K562 (cell line): ENCODE results near the gene NNAT. TPM values are rescaled to one million over a fixed set of nuclear protein-coding genes. Genes with fewer than 3 reads are reported as not detected.

Source experiments
- ATAC-seq: fragments of 200-7000 bp; cut with Tn5 transposase; 3 replicates; pipeline ENCODE4 v1.9.1; 2020; ENCODE audit warnings: moderate library complexity
- BruUV-seq: library from RNA; stranded (reverse); fragments of 400-500 nt; replicated peaks from 2 replicates; lab custom pipeline; 2021; lab: Mats Ljungman, UMichigan
- CTCF ChIA-PET: fragments of 300-600 bp; formaldehyde crosslinking; extraction: SDS; loops from one replicate; lab custom pipeline; 2021; ENCODE audit warnings: low intra/inter-chr PET ratio; lab: Yijun Ruan, JAX
- POLR2A ChIA-PET: fragments of 300-600, 350-650 bp; sonication (Branson Sonifier 250); formaldehyde crosslinking; extraction: SDS; loops from one replicate; lab custom pipeline; 2021; ENCODE audit warnings: antibody characterized with exemption, inconsistent platforms; lab: Yijun Ruan, JAX
- DNase-seq, 4 experiments: peaks; one replicate each; pipeline versions ENCODE4 v3.0.0 to v3.0.0-alpha.2; 2011 to 2018; ENCODE audit warnings: low spot score in 3 of 4, mixed read lengths in 3 of 4; ENCODE audit errors: extremely low read depth in 1 of 4
- FAIRE-seq: peaks from 2 replicates; lab custom pipeline; 2011; peaks lifted over from hg19 to GRCh38; lab: Jason Lieb, UNC
- H2AFZ ChIP-seq: 2 replicates; pipeline ENCODE4 v1.6.0; 2011; ENCODE audit warnings: low read depth, low read length, control low read depth, inconsistent platforms
- H3K27ac ChIP-seq: fragments of 200-600 bp; 3 replicates; pipeline ENCODE4 v1.8.0; 2011; ENCODE audit warnings: low read depth, mild to moderate bottlenecking, control low read depth, inconsistent platforms, low read length, moderate library complexity, mixed read lengths; ENCODE audit errors: extremely low read depth
- H3K27me3 ChIP-seq, 2 experiments: fragments of 300-600 bp in 1 of 2; 2 replicates in 1 of 2; 3 replicates in 1 of 2; pipeline versions ENCODE4 v1.6.0 to v1.8.0; 2011; ENCODE audit warnings: inconsistent platforms in 2 of 2, low read length in 2 of 2, mild to moderate bottlenecking in 1 of 2, mixed read lengths in 1 of 2, moderate library complexity in 1 of 2; ENCODE audit not compliant: control insufficient read depth in 2 of 2, insufficient read depth in 2 of 2
- H3K36me3 ChIP-seq: fragments of 300-600 bp; 3 replicates; pipeline ENCODE4 v1.8.0; 2011; ENCODE audit warnings: mild to moderate bottlenecking, low read length, inconsistent platforms; ENCODE audit not compliant: control insufficient read depth, insufficient read depth
- H3K4me1 ChIP-seq, 2 experiments: fragments of 200-600 bp in 1 of 2; replicated peaks in 1 of 2; 2 replicates in 1 of 2; 3 replicates in 1 of 2; pipeline versions ENCODE4 v1.5.1 to v1.8.0; 2011; ENCODE audit warnings: inconsistent platforms in 2 of 2, low read length in 2 of 2, mild to moderate bottlenecking in 1 of 2, mixed read lengths in 1 of 2, moderate library complexity in 1 of 2; ENCODE audit not compliant: control insufficient read depth in 2 of 2, insufficient read depth in 2 of 2
- H3K4me2 ChIP-seq: 2 replicates; pipeline ENCODE4 v1.6.1; 2011; ENCODE audit warnings: low read length, control low read depth, inconsistent platforms, mixed read lengths; ENCODE audit not compliant: insufficient read depth
- H3K4me3 ChIP-seq: fragments of 200-600 bp; sonication (generic), shearing (Covaris generic); 2 replicates; pipeline ENCODE4 v1.5.1; 2016; ENCODE audit warnings: control low read depth, inconsistent platforms
- H3K79me2 ChIP-seq: fragments of 200-600 bp; 3 replicates; pipeline ENCODE4 v1.8.0; 2011; ENCODE audit warnings: low read length, inconsistent platforms; ENCODE audit not compliant: control insufficient read depth, insufficient read depth
- H3K9ac ChIP-seq, 2 experiments: 2 replicates each; pipeline versions ENCODE4 v1.6.0 to v1.6.1; 2011; ENCODE audit warnings: low read depth in 2 of 2, low read length in 2 of 2, control low read depth in 1 of 2, inconsistent platforms in 1 of 2, mild to moderate bottlenecking in 1 of 2, mixed read lengths in 1 of 2; ENCODE audit not compliant: insufficient read depth in 1 of 2
- H3K9me1 ChIP-seq: one replicate; pipeline ENCODE4 v1.6.0; 2011; ENCODE audit warnings: inconsistent platforms, mild to moderate bottlenecking, low read length, moderate library complexity; ENCODE audit not compliant: control insufficient read depth, insufficient read depth
- H3K9me3 ChIP-seq: replicated peaks from 2 replicates; pipeline ENCODE4 v1.5.1; 2011; ENCODE audit warnings: low read depth, low read length, inconsistent platforms; ENCODE audit not compliant: control insufficient read depth, insufficient read depth
- H4K20me1 ChIP-seq: replicated peaks from 2 replicates; pipeline ENCODE4 v1.6.1; 2011; ENCODE audit warnings: low read length, inconsistent platforms, mixed read lengths; ENCODE audit not compliant: control insufficient read depth, insufficient read depth
- ATF7 ChIP-seq: fragments of 450-650 bp; IDR thresholded peaks from 2 replicates; pipeline ENCODE4 v1.7.1; 2014; ENCODE audit warnings: mild to moderate bottlenecking, moderate library complexity
- CBX1 ChIP-seq: sonication (generic); IDR thresholded peaks from 2 replicates; pipeline ENCODE4 v1.6.1; 2016; ENCODE audit warnings: antibody characterized with exemption, low read depth, mild to moderate bottlenecking
- EHMT2 ChIP-seq: fragments of 450-650 bp; IDR thresholded peaks from 2 replicates; pipeline ENCODE4 v1.6.1; 2018; ENCODE audit warnings: antibody characterized with exemption
- HNRNPH1 ChIP-seq: fragments of 200-400 bp; formaldehyde crosslinking; optimal IDR thresholded peaks from 2 replicates; pipeline ENCODE3; 2017; ENCODE audit warnings: low read depth, mild to moderate bottlenecking, low read length, moderate library complexity
- JUNB ChIP-seq: fragments of 450-650 bp; formaldehyde crosslinking; conservative IDR thresholded peaks from 2 replicates; pipeline ENCODE4 v1.4.0; 2020; ENCODE audit warnings: mild to moderate bottlenecking
- KDM2B ChIP-seq: fragments of 250-450 bp; sonication (Bioruptor Pico); IDR thresholded peaks from 2 replicates; pipeline ENCODE4 v1.8.0; 2021; ENCODE audit warnings: mild to moderate bottlenecking, moderate library complexity
- MTA3 ChIP-seq: fragments of 450-650 bp; formaldehyde crosslinking; IDR thresholded peaks from 2 replicates; pipeline ENCODE4 v1.6.1; 2017; ENCODE audit warnings: mild to moderate bottlenecking, borderline replicate concordance
- MTF1 ChIP-seq: fragments of 250-450 bp; sonication (Bioruptor Pico); IDR thresholded peaks from 2 replicates; pipeline ENCODE4 v1.9.0; 2021; ENCODE audit warnings: moderate library complexity, mild to moderate bottlenecking, inconsistent platforms, borderline replicate concordance
- NR2F6 ChIP-seq: fragments of 450-650 bp; formaldehyde crosslinking; IDR thresholded peaks from 2 replicates; pipeline ENCODE4 v1.4.0; 2020; ENCODE audit warnings: mild to moderate bottlenecking
- SAFB2 ChIP-seq: fragments of 200-400 bp; formaldehyde crosslinking; IDR thresholded peaks from 2 replicates; pipeline ENCODE4 v1.6.1; 2018; ENCODE audit warnings: borderline replicate concordance, low read length, low read depth, moderate library complexity; ENCODE audit not compliant: severe bottlenecking
- TEAD4 ChIP-seq, 2 experiments: sonication (generic) in 1 of 2; formaldehyde crosslinking in 1 of 2; IDR thresholded peaks; 2 replicates each; pipeline versions ENCODE4 v1.6.1 to v1.8.0; 2012 to 2022; ENCODE audit warnings: borderline replicate concordance in 1 of 2, inconsistent platforms in 1 of 2, low read length in 1 of 2, mild to moderate bottlenecking in 1 of 2, missing genetic modification reagents in 1 of 2
- TSC22D4 ChIP-seq: fragments of 450-650 bp; IDR thresholded peaks from 2 replicates; pipeline ENCODE4 v1.6.1; 2016; ENCODE audit warnings: missing genetic modification characterization, missing biosample characterization, control low read depth
- ZFP30 ChIP-seq: fragments of 250-450 bp; sonication (Bioruptor Pico); IDR thresholded peaks from 2 replicates; pipeline ENCODE4 v1.8.0; 2022; ENCODE audit warnings: moderate library complexity, mild to moderate bottlenecking, inconsistent platforms, borderline replicate concordance
- ZNF274 ChIP-seq: IDR thresholded peaks from 2 replicates; pipeline ENCODE4 v1.6.1; 2011; ENCODE audit warnings: low read depth, mild to moderate bottlenecking, low read length, moderate library complexity, borderline replicate concordance
- WGBS: fragments of 100-300 bp; shearing (Covaris generic); methylation state at CpG from one replicate; pipeline ENCODE4 v1.1.6; 2016; ENCODE audit warnings: low coverage, mixed read lengths; ENCODE audit not compliant: insufficient coverage; ENCODE audit errors: missing lambda C conversion rate; 5-methylcytosine and 5-hydroxymethylcytosine counted together
- in situ Hi-C: fragments of 300-500 bp; cut with MboI; formaldehyde crosslinking; loops from 4 replicates; pipeline ENCODE4 v1.15.0; 2018; ENCODE audit warnings: inconsistent platforms, mixed read lengths
- intact Hi-C: fragments of 100-400 bp; cut with micrococcal nuclease; formaldehyde crosslinking; loops from 2 replicates; pipeline ENCODE4 v1.14.2; 2022
- polyA plus RNA-seq, 8 experiments: library from polyadenylated mRNA; depleted of rRNA in 4 of 8; stranded (reverse) in 5 of 8; unstranded in 3 of 8; fragments of >200 nt; fragmentation: Nextera tagmentation in 2 of 8; fragmentation: Illumina TruSeq in 1 of 8; extraction: Ambion mirVana in 2 of 8; extraction: Trizol in 1 of 8; gene quantifications; 2 replicates each; pipeline versions ENCODE4 v1.2.1 to v1.2.3, GENCODE V29; 2011 to 2014; ENCODE audit warnings: inconsistent platforms in 1 of 8, missing spikeins in 1 of 8
- total RNA-seq, 7 experiments: library from RNA; depleted of rRNA in 6 of 7; stranded (reverse); fragments of >200 nt in 6 of 7; fragmentation: Illumina TruSeq in 2 of 7; extraction: Trizol in 2 of 7; gene quantifications; 2 replicates each; pipeline versions ENCODE4 v1.2.1 to v1.2.3, GENCODE V29; 2011 to 2021; ENCODE audit warnings: low replicate concordance in 1 of 7
- TF ChIP-seq, protein P1 (sequence below): fragments of 250-450 bp; sonication (Bioruptor Pico); IDR thresholded peaks from 2 replicates; pipeline ENCODE4 v1.5.0; 2021
- TF ChIP-seq, protein P2 (sequence below): conservative IDR thresholded peaks from 2 replicates; pipeline ENCODE4 v1.6.1; 2011; ENCODE audit warnings: low read depth, mild to moderate bottlenecking, low read length; ENCODE audit not compliant: control insufficient read depth

The NNAT gene
- total and polyA plus RNA-seq, 9 of the 15 experiments (the other 6 are each of a cell fraction or from before 2014, with no cell fraction given): 0.13 TPM; not detected in 8

DNA sequence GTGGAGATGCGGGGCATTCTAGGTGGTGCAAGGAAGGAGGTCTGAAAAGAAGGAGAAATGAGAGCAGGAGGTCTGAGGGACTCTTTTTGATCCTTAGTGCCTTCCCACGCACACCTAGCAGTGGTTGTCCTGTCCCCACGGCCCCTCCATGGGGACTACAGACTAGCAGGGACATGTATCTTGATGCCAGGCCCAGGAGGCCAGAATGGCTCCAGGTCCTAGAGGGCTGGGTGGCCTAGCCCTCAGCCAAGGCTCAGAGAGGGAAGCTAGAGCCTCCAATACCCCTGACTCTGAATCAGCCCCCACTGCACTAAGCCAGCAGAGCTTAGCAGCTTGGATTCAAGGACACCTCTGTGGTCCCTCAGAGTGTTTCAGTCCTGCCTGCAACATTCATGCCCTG is 23.3 kb downstream of the NNAT start (continued):
- TF ChIP-seq KDM2B (CRISPR knock-in tag): no peak

DNA sequence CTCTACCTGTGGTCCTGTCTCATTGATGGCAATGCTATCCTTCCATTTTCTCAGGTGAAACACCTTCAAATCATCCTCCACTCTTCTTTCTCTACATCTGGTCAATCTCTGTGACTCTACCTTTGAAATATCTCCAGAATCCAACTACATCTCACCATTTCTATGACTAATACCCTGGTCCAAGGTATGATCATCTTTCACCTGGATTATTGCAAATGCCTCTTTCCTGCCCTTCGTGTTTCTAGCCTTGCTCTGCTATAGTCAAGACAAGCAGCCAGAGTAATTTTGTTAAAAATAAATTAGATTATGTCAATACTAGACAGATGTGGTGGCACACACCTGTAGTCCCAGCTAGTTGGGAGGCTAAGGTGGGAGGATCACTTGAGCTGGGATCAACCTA is 24.5 kb downstream of the NNAT start:
- Histone ChIP-seq H3K4me3 (no peak overlapping the region), H3K36me3 (no peaks in the 10 kb centered on the region), H3K4me1 (peaks cover 1 to 6% of the 10 kb centered on the region in 2 experiments; a peak in 4 of 5 replicates), H3K9ac (no peak overlapping the region), H2AFZ (no peak overlapping the region), H4K20me1 (no peaks in the 10 kb centered on the region; the same call in 1 of the 2 replicates), H3K27me3 (peaks cover 4 to 21% of the 10 kb centered on the region in 2 experiments; a peak in 3 of 5 replicates), H3K27ac (no peak overlapping the region), H3K4me2 (no peak overlapping the region), H3K79me2 (no peaks in the 10 kb centered on the region), H3K9me3 (no peaks in the 10 kb centered on the region), H3K9me1 (no peaks in the 10 kb centered on the region)
- FAIRE-seq (no peak), DNase-seq (no peak), ATAC-seq (no peak)
- ChIA-PET POLR2A (no interaction called here), CTCF (no interaction called here)
- in situ Hi-C loops: no loop called here
- no TSS peak for BruUV-seq
- intact Hi-C loops: no loop called here
- WGBS: 0% methylated on average over 1 of the region's 1 CpG
- TF ChIP-seq CBX1 (no peak), NR2F6 (CRISPR knock-in tag) (no peak), TEAD4 (IDR thresholded peaks at IDR 0.05; ENCODE audit: low read length) (no peak), TEAD4 (CRISPR knock-in tag; IDR thresholded peaks at IDR 0.05; ENCODE audit: borderline replicate concordance) (no peak), MTA3 (no peak), EHMT2 (no peak), ATF7 (no peak), ZNF274 (no peak), JUNB (no peak), HNRNPH1 (no peak), MTF1 (CRISPR knock-in tag) (no peak), ZFP30 (no peak), SAFB2 (no peak), TSC22D4 (tag) (no peak)
- TF ChIP-seq, protein P1, sequence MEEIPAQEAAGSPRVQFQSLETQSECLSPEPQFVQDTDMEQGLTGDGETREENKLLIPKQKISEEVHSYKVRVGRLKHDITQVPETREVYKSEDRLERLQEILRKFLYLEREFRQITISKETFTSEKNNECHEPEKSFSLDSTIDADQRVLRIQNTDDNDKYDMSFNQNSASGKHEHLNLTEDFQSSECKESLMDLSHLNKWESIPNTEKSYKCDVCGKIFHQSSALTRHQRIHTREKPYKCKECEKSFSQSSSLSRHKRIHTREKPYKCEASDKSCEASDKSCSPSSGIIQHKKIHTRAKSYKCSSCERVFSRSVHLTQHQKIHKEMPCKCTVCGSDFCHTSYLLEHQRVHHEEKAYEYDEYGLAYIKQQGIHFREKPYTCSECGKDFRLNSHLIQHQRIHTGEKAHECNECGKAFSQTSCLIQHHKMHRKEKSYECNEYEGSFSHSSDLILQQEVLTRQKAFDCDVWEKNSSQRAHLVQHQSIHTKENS (CRISPR knock-in tag): no peak
- TF ChIP-seq, protein P2, sequence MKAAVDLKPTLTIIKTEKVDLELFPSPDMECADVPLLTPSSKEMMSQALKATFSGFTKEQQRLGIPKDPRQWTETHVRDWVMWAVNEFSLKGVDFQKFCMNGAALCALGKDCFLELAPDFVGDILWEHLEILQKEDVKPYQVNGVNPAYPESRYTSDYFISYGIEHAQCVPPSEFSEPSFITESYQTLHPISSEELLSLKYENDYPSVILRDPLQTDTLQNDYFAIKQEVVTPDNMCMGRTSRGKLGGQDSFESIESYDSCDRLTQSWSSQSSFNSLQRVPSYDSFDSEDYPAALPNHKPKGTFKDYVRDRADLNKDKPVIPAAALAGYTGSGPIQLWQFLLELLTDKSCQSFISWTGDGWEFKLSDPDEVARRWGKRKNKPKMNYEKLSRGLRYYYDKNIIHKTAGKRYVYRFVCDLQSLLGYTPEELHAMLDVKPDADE: no peak
